MM.1S (cell line): ENCODE measurements around the gene HTR7.

Experiments used
- DNase-seq: peaks from one replicate; pipeline ENCODE4 v3.0.0-alpha.2; 2015
- H2AFZ ChIP-seq: fragments of 300-600 bp; sonication (generic); 2 replicates; pipeline ENCODE4 v1.6.0; 2016; ENCODE audit warnings: antibody characterized with exemption, low read length
- H3F3A ChIP-seq: fragments of 300-600 bp; sonication (generic); 2 replicates; pipeline ENCODE4 v1.6.1; 2016; ENCODE audit warnings: mild to moderate bottlenecking, antibody characterized with exemption, low read length, moderate library complexity, mixed read lengths; ENCODE audit not compliant: insufficient read depth
- H3K27ac ChIP-seq: fragments of 300-600 bp; sonication (generic); 2 replicates; pipeline ENCODE4 v1.5.1; 2016; ENCODE audit warnings: mild to moderate bottlenecking, low read length
- H3K27me3 ChIP-seq: fragments of 300-600 bp; sonication (generic); replicated peaks from 2 replicates; pipeline ENCODE4 v1.6.0; 2016; ENCODE audit warnings: low read length; ENCODE audit not compliant: insufficient read depth
- H3K36me3 ChIP-seq: fragments of 300-600 bp; sonication (generic); replicated peaks from 2 replicates; pipeline ENCODE4 v1.6.1; 2016; ENCODE audit warnings: mild to moderate bottlenecking, low read length, mixed read lengths; ENCODE audit not compliant: insufficient read depth
- H3K4me1 ChIP-seq: fragments of 300-600 bp; sonication (generic); 2 replicates; pipeline ENCODE4 v1.6.1; 2016; ENCODE audit warnings: low read length, mixed read lengths
- H3K4me2 ChIP-seq: fragments of 300-600 bp; sonication (generic); 2 replicates; pipeline ENCODE4 v1.6.0; 2016; ENCODE audit warnings: low read depth, low read length
- H3K4me3 ChIP-seq: fragments of 300-600 bp; sonication (generic); 2 replicates; pipeline ENCODE4 v1.5.1; 2016; ENCODE audit warnings: low read length, mixed read lengths
- H3K79me2 ChIP-seq: fragments of 300-600 bp; sonication (generic); 2 replicates; pipeline ENCODE4 v1.6.1; 2016; ENCODE audit warnings: mixed run types, low read length, mixed read lengths
- H3K9ac ChIP-seq: fragments of 300-600 bp; sonication (generic); 2 replicates; pipeline ENCODE4 v1.6.1; 2016; ENCODE audit warnings: low read length, mixed read lengths
- H3K9me2 ChIP-seq: fragments of 300-600 bp; sonication (generic); replicated peaks from 2 replicates; pipeline ENCODE4 v1.6.1; 2016; ENCODE audit warnings: mild to moderate bottlenecking, low read length, mixed read lengths; ENCODE audit not compliant: insufficient read depth
- H3K9me3 ChIP-seq: fragments of 300-600 bp; sonication (generic); replicated peaks from 2 replicates; pipeline ENCODE4 v1.6.1; 2016; ENCODE audit warnings: mild to moderate bottlenecking, low read length, mixed read lengths; ENCODE audit not compliant: insufficient read depth
- H4K20me1 ChIP-seq: fragments of 300-600 bp; sonication (generic); 2 replicates; pipeline ENCODE4 v1.6.1; 2016; ENCODE audit warnings: mild to moderate bottlenecking, low read length, moderate library complexity, mixed read lengths; ENCODE audit not compliant: insufficient read depth
- CTCF ChIP-seq: fragments of 300-600 bp; sonication (generic); IDR thresholded peaks from 2 replicates; pipeline ENCODE4 v1.5.1; 2016; ENCODE audit warnings: antibody characterized with exemption, low read length, mixed read lengths
- EZH2 ChIP-seq: fragments of 300-600 bp; sonication (generic); optimal IDR thresholded peaks from 2 replicates; pipeline ENCODE3; 2017; ENCODE audit warnings: low read depth, mild to moderate bottlenecking, antibody characterized with exemption, low read length, mixed read lengths
- EZH2phosphoT487 ChIP-seq: fragments of 300-600 bp; sonication (generic); IDR thresholded peaks from 2 replicates; pipeline ENCODE4 v1.6.1; 2018; ENCODE audit warnings: antibody characterized with exemption, low read length

The HTR7 gene

GRCh38 chr10:90712529-90712928 is 145.3 kb downstream of the HTR7 start:
- Histone ChIP-seq H3K27ac (no peak overlapping the region), H3K9me3 (no peaks in the 10 kb centered on the region), H3F3A (no peaks in the 10 kb centered on the region), H3K4me1 (no peaks in the 10 kb centered on the region), H3K79me2 (no peaks in the 10 kb centered on the region), H3K4me3 (no peak overlapping the region), H4K20me1 (no peaks in the 10 kb centered on the region), H3K36me3 (no peaks in the 10 kb centered on the region), H2AFZ (no peak overlapping the region), H3K9me2 (no peaks in the 10 kb centered on the region), H3K27me3 (no peaks in the 10 kb centered on the region), H3K9ac (no peak overlapping the region), H3K4me2 (no peak overlapping the region)
- no peak for TF ChIP-seq EZH2
- TF ChIP-seq EZH2phosphoT487: no peak
- TF ChIP-seq CTCF: no peak
- DNase-seq: no peak

- no peaks in the 10 kb centered on the region for H3K4me1 ChIP-seq
- H2AFZ ChIP-seq: no peak overlapping the region
- no peaks in the 10 kb centered on the region for H4K20me1 ChIP-seq
- TF ChIP-seq CTCF (no peak), EZH2 (no peak), EZH2phosphoT487 (no peak)
- no peak overlapping the region for H3K4me3 ChIP-seq
- H3K79me2 ChIP-seq: no peaks in the 10 kb centered on the region
- H3K9me2 ChIP-seq: no peaks in the 10 kb centered on the region
- no peak overlapping the region for H3K27ac ChIP-seq
- no peaks in the 10 kb centered on the region for H3K36me3 ChIP-seq
- H3K4me2 ChIP-seq: no peak overlapping the region
- no peaks in the 10 kb centered on the region for H3K9me3 ChIP-seq
- no peak for DNase-seq
- H3F3A ChIP-seq: no peaks in the 10 kb centered on the region
- H3K27me3 ChIP-seq: no peaks in the 10 kb centered on the region
- no peak overlapping the region for H3K9ac ChIP-seq
Measured at GRCh38 chr10:90709727-90710126, 148.1 kb downstream of the HTR7 start.

- Histone ChIP-seq H3K9me3 (no peaks in the 10 kb centered on the region), H3K27ac (no peak overlapping the region), H3K79me2 (no peaks in the 10 kb centered on the region), H3F3A (no peaks in the 10 kb centered on the region), H3K9ac (no peak overlapping the region), H3K36me3 (no peaks in the 10 kb centered on the region), H4K20me1 (no peaks in the 10 kb centered on the region), H3K4me3 (no peak overlapping the region), H3K27me3 (no peaks in the 10 kb centered on the region), H2AFZ (no peak overlapping the region), H3K4me1 (no peaks in the 10 kb centered on the region), H3K4me2 (no peak overlapping the region), H3K9me2 (no peaks in the 10 kb centered on the region)
- no peak for DNase-seq
- TF ChIP-seq EZH2: no peak
- TF ChIP-seq CTCF: no peak
- no peak for TF ChIP-seq EZH2phosphoT487
Measured at GRCh38 chr10:90707657-90708056, 150.2 kb downstream of the HTR7 start.
